Activated T-cell treated with anti-CD3 and anti-CD28 coated beads for 4 hours (primary cell): ENCODE results near the gene HOXA11.
A peak's percentile ranks its signal among the peaks of the same experiment; 100 is the strongest.

Source experiments
- DNase-seq: peaks from one replicate; pipeline ENCODE4 v3.0.0-alpha.2; 2020

The HOXA11 gene

GRCh38 chr7:27205325-27206280, 20.6 kb upstream of the HOXA11 start:
- DNase-seq, result no peak

GRCh38 chr7:27204851-27205322, 19.9 kb upstream of the HOXA11 start:
- DNase-seq, result no peak

- DNase-seq, result no peak
Observed at GRCh38 chr7:27203964-27204594, 19.0 kb upstream of the HOXA11 start.

- DNase-seq, result no peak
Observed at GRCh38 chr7:27203365-27203953, 18.4 kb upstream of the HOXA11 start.

- DNase-seq, result no peak
Observed at GRCh38 chr7:27202862-27203134, 17.8 kb upstream of the HOXA11 start.

- DNase-seq, result no peak
Observed at GRCh38 chr7:27202018-27202861, 17.2 kb upstream of the HOXA11 start.

GRCh38 chr7:27201580-27202017, 16.6 kb upstream of the HOXA11 start:
- no peak for DNase-seq

GRCh38 chr7:27200761-27201579, 15.9 kb upstream of the HOXA11 start:
- DNase-seq, result no peak

GRCh38 chr7:27199849-27200760, 15.1 kb upstream of the HOXA11 start, which contains the start of gene HOXA13:
Gene HOXA13, minus strand, starts transcription at chr7:27200091. Its CDS starts 14 bp downstream, at chr7:27200077.
- no peak for DNase-seq

- no peak for DNase-seq
Observed at GRCh38 chr7:27198871-27199801, 14.1 kb upstream of the HOXA11 start.

GRCh38 chr7:27198138-27198841, 13.3 kb upstream of the HOXA11 start:
- no peak for DNase-seq

- DNase-seq, result no peak
Observed at GRCh38 chr7:27197137-27198042, 12.4 kb upstream of the HOXA11 start.

GRCh38 chr7:27196287-27196767, 11.3 kb upstream of the HOXA11 start:
- peak; percentile 84 for DNase-seq

- no peak for DNase-seq
Observed at GRCh38 chr7:27194686-27195379, 9.8 kb upstream of the HOXA11 start.

- DNase-seq, result no peak
Observed at GRCh38 chr7:27194002-27194352, 8.9 kb upstream of the HOXA11 start.

- no peak for DNase-seq
Observed at GRCh38 chr7:27193335-27194001, 8.4 kb upstream of the HOXA11 start.
